ENCODE measurements around the gene CCNY. TPM values are rescaled to one million over a fixed set of nuclear protein-coding genes. Genes with fewer than 3 reads are reported as not detected.

The CCNY gene
- total and polyA plus RNA-seq, 2 of the 13 experiments (the other 11 are each of a cell fraction or from before 2014, with no cell fraction given) = 48.2 to 54.7 TPM

DNA sequence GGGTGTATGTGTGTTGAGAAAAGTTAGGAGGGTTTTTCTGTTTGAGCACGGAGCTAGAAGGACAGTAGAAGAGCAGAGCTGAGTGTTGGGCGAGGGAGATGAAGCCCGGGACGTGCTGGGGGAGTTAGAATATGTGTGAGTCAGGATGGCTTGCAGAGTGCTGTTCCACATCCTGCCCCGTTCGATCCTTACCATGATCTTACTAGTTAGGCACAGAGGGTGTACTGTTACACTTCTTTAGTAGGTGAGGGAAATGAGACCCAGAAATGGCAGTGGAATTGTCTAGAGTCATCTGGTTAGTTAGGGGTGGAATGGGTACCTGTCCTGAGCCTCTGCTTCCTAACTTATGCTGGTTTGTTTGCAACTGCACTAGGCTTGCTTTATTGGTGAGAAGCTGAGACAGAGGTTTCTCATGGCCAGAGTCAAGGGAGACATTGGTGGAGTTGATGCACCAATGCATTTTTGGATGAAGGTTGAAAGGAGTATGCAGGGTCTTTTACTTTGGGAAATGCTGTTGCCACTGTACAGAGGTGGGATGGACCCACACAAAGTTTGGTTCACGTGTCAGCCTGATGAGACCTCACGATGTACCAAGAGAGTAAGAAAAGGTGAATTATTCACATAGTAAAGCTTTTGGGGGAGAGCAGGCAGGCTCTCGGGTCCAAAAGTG, 42.4 kb downstream of the CCNY start (continued):
- TF ChIP-seq SSRP1 (CRISPR knock-in tag; IDR thresholded peaks at IDR 0.05) = no peak
- no peak for TF ChIP-seq HNF4A (CRISPR knock-in tag; IDR thresholded peaks at IDR 0.05)
- TF ChIP-seq ZNF850 (CRISPR knock-in tag; conservative IDR thresholded peaks at IDR 0.05) = no peak
- TF ChIP-seq, protein P1, sequence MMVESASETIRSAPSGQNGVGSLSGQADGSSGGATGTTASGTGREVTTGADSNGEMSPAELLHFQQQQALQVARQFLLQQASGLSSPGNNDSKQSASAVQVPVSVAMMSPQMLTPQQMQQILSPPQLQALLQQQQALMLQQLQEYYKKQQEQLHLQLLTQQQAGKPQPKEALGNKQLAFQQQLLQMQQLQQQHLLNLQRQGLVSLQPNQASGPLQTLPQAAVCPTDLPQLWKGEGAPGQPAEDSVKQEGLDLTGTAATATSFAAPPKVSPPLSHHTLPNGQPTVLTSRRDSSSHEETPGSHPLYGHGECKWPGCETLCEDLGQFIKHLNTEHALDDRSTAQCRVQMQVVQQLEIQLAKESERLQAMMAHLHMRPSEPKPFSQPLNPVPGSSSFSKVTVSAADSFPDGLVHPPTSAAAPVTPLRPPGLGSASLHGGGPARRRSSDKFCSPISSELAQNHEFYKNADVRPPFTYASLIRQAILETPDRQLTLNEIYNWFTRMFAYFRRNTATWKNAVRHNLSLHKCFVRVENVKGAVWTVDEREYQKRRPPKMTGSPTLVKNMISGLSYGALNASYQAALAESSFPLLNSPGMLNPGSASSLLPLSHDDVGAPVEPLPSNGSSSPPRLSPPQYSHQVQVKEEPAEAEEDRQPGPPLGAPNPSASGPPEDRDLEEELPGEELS (CRISPR knock-in tag; IDR thresholded peaks at IDR 0.05) = no peak

DNA sequence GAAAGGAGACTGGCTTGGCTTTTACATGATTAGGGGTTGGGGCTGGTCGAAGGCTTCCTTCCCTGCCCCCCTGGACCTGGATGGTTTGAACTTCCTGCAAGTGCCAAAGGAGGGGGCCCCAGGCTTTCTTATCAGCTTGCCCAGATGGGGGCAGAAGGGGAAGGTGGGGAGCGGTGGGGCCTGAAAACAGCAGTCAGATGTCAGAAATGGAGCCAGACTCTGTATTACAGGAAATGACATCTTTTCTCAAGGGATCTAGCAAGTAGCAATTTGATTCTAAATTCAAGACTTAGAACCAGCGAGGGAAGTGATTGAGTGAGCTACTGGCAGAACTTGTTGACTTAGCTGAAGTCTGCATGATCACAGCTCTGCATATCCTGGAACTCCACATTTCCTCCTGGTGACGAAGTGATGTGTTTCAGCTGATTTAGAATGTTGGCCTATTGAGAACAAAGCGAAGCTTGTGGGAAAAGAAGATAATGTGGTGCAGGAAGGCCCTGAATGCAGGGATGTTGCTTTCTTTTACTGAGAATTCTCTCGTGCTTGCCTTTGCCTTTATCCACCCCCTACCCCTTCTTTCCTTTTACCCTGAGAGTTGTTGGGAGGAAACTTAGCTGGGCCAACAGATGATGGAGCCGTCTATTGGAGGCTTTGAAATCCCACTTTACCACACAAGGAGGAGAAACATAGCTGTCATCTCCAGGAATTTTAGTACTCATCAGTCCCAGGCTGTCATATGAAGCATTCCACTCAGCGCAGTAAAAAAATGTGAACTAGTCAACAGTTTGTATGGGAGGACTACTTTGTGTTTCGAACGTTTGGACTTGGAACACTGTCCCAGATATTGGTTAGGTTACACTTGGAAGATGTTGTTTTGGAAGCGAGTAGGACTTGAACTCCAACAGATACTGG, 43.2 kb downstream of the CCNY start:
- Histone ChIP-seq H3K36me3 (replicated peaks in 1 of 2; ENCODE audit: control insufficient read depth in 1 of 2, insufficient read depth in 2 of 2, low read length in 2 of 2) (0 out of 5 replicates have a peak, but pooled peaks cover 0 to under 1% of the 10 kb centered on the region in 2 experiments), H3K9ac (ENCODE audit: insufficient read depth, low read depth, low read length) (no peak overlapping the region), H3K4me1 (ENCODE audit: insufficient read depth, low read length) (peaks cover 25% of the 10 kb centered on the region), H3K4me2 (ENCODE audit: low read depth, low read length) (no peak overlapping the region), H3K4me3 (replicated peaks in 1 of 3; ENCODE audit: insufficient read depth in 1 of 3, low read depth in 2 of 3, low read length in 3 of 3) (no peak overlapping the region), H3K9me3 (ENCODE audit: low read length) (no peaks in the 10 kb centered on the region), H2AFZ (ENCODE audit: low read length) (no peak overlapping the region), H3K27ac (ENCODE audit: extremely low read length, insufficient read depth, low read length) (no peak overlapping the region), H3K79me2 (ENCODE audit: insufficient read depth, low read length) (peaks cover 93% of the 10 kb centered on the region), H3K27me3 (ENCODE audit: control insufficient read depth in 1 of 2, insufficient read depth in 2 of 2, low read length in 2 of 2) (no peaks in the 10 kb centered on the region), H4K20me1 (ENCODE audit: insufficient read depth, low read length) (peaks cover 16% of the 10 kb centered on the region)
- WGBS (ENCODE audit: low lambda C conversion rate) = 95% methylated on average over 11 of the region's 11 CpGs
- ATAC-seq (peak; percentile 41; the same call in 2 of the 3 replicates), FAIRE-seq (no peak), DNase-seq (ENCODE audit: low spot score) (no peak)
- intact Hi-C loops (cut with micrococcal nuclease; ENCODE audit: unreplicated experiment) (loop anchor here (5.0 kb wide), 1 partner anchor 32 kb away; no protein-coding TSS in a partner anchor), in situ Hi-C loops (cut with HindIII; ENCODE audit: extremely low pct_ligation_motif_present, low pct_unique_long_range_greater_than_20kb) (no loop called here)
- POLR2A ChIA-PET = no interaction called here
- CTCF ChIA-PET (ENCODE audit: low intra/inter-chr PET ratio, low total read pairs) = no interaction called here
- no TSS peak for BruUV-seq (replicated peaks)
- TF ChIP-seq, protein P2, sequence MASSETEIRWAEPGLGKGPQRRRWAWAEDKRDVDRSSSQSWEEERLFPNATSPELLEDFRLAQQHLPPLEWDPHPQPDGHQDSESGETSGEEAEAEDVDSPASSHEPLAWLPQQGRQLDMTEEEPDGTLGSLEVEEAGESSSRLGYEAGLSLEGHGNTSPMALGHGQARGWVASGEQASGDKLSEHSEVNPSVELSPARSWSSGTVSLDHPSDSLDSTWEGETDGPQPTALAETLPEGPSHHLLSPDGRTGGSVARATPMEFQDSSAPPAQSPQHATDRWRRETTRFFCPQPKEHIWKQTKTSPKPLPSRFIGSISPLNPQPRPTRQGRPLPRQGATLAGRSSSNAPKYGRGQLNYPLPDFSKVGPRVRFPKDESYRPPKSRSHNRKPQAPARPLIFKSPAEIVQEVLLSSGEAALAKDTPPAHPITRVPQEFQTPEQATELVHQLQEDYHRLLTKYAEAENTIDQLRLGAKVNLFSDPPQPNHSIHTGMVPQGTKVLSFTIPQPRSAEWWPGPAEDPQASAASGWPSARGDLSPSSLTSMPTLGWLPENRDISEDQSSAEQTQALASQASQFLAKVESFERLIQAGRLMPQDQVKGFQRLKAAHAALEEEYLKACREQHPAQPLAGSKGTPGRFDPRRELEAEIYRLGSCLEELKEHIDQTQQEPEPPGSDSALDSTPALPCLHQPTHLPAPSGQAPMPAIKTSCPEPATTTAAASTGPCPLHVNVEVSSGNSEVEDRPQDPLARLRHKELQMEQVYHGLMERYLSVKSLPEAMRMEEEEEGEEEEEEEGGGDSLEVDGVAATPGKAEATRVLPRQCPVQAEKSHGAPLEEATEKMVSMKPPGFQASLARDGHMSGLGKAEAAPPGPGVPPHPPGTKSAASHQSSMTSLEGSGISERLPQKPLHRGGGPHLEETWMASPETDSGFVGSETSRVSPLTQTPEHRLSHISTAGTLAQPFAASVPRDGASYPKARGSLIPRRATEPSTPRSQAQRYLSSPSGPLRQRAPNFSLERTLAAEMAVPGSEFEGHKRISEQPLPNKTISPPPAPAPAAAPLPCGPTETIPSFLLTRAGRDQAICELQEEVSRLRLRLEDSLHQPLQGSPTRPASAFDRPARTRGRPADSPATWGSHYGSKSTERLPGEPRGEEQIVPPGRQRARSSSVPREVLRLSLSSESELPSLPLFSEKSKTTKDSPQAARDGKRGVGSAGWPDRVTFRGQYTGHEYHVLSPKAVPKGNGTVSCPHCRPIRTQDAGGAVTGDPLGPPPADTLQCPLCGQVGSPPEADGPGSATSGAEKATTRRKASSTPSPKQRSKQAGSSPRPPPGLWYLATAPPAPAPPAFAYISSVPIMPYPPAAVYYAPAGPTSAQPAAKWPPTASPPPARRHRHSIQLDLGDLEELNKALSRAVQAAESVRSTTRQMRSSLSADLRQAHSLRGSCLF (CRISPR knock-in tag; IDR thresholded peaks at IDR 0.05; ENCODE audit: borderline replicate concordance) = no peak
- TF ChIP-seq GTF2F1 (IDR thresholded peaks at IDR 0.05; ENCODE audit: low read length) = no peak
- no peak for TF ChIP-seq GATA4 (IDR thresholded peaks at IDR 0.05; ENCODE audit: borderline replicate concordance, low read depth)
- no peak for TF ChIP-seq ONECUT2 (CRISPR knock-in tag; IDR thresholded peaks at IDR 0.05)
- TF ChIP-seq CTCF (CRISPR knock-in tag; IDR thresholded peaks at IDR 0.05) = 0 out of 2 replicates have a peak, but pooled peaks have one; percentile 15
- no peak for TF ChIP-seq GZF1 (CRISPR knock-in tag; IDR thresholded peaks at IDR 0.05)
- TF ChIP-seq FOXA1 (IDR thresholded peaks at IDR 0.05) = no peak
- TF ChIP-seq FOXA1 (CRISPR knock-in tag; IDR thresholded peaks at IDR 0.05) = peak; percentile 24; the same call in 1 of the 2 replicates
- no peak for TF ChIP-seq HDAC6 (IDR thresholded peaks at IDR 0.05; ENCODE audit: low read depth, low read length)

Measured in HepG2 (cell line).